ENCODE measurements around the gene EDIL3.
A peak's percentile ranks its signal among the peaks of the same experiment; 100 is the strongest.

The EDIL3 gene

GRCh38 chr5:84384604-84385575 is at the start of gene EDIL3:
TSS of gene EDIL3 (minus strand) at chr5:84384880. CDS start at chr5:84384374, 506 bp downstream.
- Histone ChIP-seq H3K4me3 (ENCODE audit: low read length) (peak within 1 kb of the TSS; percentile 87), H3K36me3 (ENCODE audit: control insufficient read depth, insufficient read depth, low read length, severe bottlenecking) (no peaks in the 10 kb centered on the region), H3K27me3 (replicated peaks; ENCODE audit: control insufficient read depth, insufficient read depth, low read length) (no peaks in the 10 kb centered on the region), H3K9ac (ENCODE audit: low read length) (peak within 1 kb of the TSS; percentile 75), H3K9me3 (ENCODE audit: control insufficient read depth, low read length) (no peaks in the 10 kb centered on the region), H3K4me1 (ENCODE audit: control insufficient read depth, insufficient read depth, low read length) (peaks cover 14% of the 10 kb centered on the region)
- peak; percentile 83 for DNase-seq (ENCODE audit: low read depth)

GRCh38 chr5:84433461-84433860 is 48.8 kb upstream of the EDIL3 start:
- H3K27me3 ChIP-seq (replicated peaks; ENCODE audit: control insufficient read depth, insufficient read depth, low read length) = no peaks in the 10 kb centered on the region
- no peaks in the 10 kb centered on the region for H3K9me3 ChIP-seq (ENCODE audit: control insufficient read depth, low read length)
- peak; percentile 39 for DNase-seq (ENCODE audit: low read depth)

GRCh38 chr5:84430863-84431663 is 46.4 kb upstream of the EDIL3 start:
- Histone ChIP-seq H3K27me3 (replicated peaks; ENCODE audit: control insufficient read depth, insufficient read depth, low read length) (no peaks in the 10 kb centered on the region), H3K4me1 (ENCODE audit: control insufficient read depth, insufficient read depth, low read length) (peaks cover 5% of the 10 kb centered on the region), H3K36me3 (ENCODE audit: control insufficient read depth, insufficient read depth, low read length, severe bottlenecking) (no peaks in the 10 kb centered on the region), H3K9me3 (ENCODE audit: control insufficient read depth, low read length) (no peaks in the 10 kb centered on the region), H3K9ac (ENCODE audit: low read length) (no peak overlapping the region), H3K4me3 (ENCODE audit: low read length) (no peak overlapping the region)
- DNase-seq (ENCODE audit: low read depth) = no peak

More at GRCh38 chr5:84433461-84433860, 48.8 kb upstream of the EDIL3 start:
- Histone ChIP-seq H3K4me3 (ENCODE audit: low read length) (no peak overlapping the region), H3K4me1 (ENCODE audit: control insufficient read depth, insufficient read depth, low read length) (peaks cover 18% of the 10 kb centered on the region), H3K36me3 (ENCODE audit: control insufficient read depth, insufficient read depth, low read length, severe bottlenecking) (no peaks in the 10 kb centered on the region), H3K9ac (ENCODE audit: low read length) (no peak overlapping the region)

- H3K4me3 ChIP-seq (ENCODE audit: low read length) = no peak overlapping the region
- DNase-seq (ENCODE audit: low read depth) = no peak
Measured at GRCh38 chr5:84430079-84430478, 45.4 kb upstream of the EDIL3 start.

GRCh38 chr5:84425365-84425881 is 40.7 kb upstream of the EDIL3 start:
- no peak for DNase-seq (ENCODE audit: low read depth)

More at GRCh38 chr5:84430079-84430478, 45.4 kb upstream of the EDIL3 start:
- no peaks in the 10 kb centered on the region for H3K9me3 ChIP-seq (ENCODE audit: control insufficient read depth, low read length)
- H3K36me3 ChIP-seq (ENCODE audit: control insufficient read depth, insufficient read depth, low read length, severe bottlenecking) = no peaks in the 10 kb centered on the region
- H3K4me1 ChIP-seq (ENCODE audit: control insufficient read depth, insufficient read depth, low read length) = peaks cover 5% of the 10 kb centered on the region
- H3K27me3 ChIP-seq (replicated peaks; ENCODE audit: control insufficient read depth, insufficient read depth, low read length) = no peaks in the 10 kb centered on the region
- no peak overlapping the region for H3K9ac ChIP-seq (ENCODE audit: low read length)

GRCh38 chr5:84419742-84420141 is 35.1 kb upstream of the EDIL3 start:
- no peaks in the 10 kb centered on the region for H3K36me3 ChIP-seq (ENCODE audit: control insufficient read depth, insufficient read depth, low read length, severe bottlenecking)
- H3K27me3 ChIP-seq (replicated peaks; ENCODE audit: control insufficient read depth, insufficient read depth, low read length) = no peaks in the 10 kb centered on the region
- DNase-seq (ENCODE audit: low read depth) = no peak

More at GRCh38 chr5:84425365-84425881, 40.7 kb upstream of the EDIL3 start:
- no peaks in the 10 kb centered on the region for H3K9me3 ChIP-seq (ENCODE audit: control insufficient read depth, low read length)
- no peaks in the 10 kb centered on the region for H3K36me3 ChIP-seq (ENCODE audit: control insufficient read depth, insufficient read depth, low read length, severe bottlenecking)
- H3K9ac ChIP-seq (ENCODE audit: low read length) = no peak overlapping the region
- no peaks in the 10 kb centered on the region for H3K27me3 ChIP-seq (replicated peaks; ENCODE audit: control insufficient read depth, insufficient read depth, low read length)
- H3K4me3 ChIP-seq (ENCODE audit: low read length) = no peak overlapping the region
- H3K4me1 ChIP-seq (ENCODE audit: control insufficient read depth, insufficient read depth, low read length) = no peaks in the 10 kb centered on the region

GRCh38 chr5:84411832-84412605 is 27.3 kb upstream of the EDIL3 start:
- H3K36me3 ChIP-seq (ENCODE audit: control insufficient read depth, insufficient read depth, low read length, severe bottlenecking) = no peaks in the 10 kb centered on the region
- no peaks in the 10 kb centered on the region for H3K9me3 ChIP-seq (ENCODE audit: control insufficient read depth, low read length)
- DNase-seq (ENCODE audit: low read depth) = no peak
- no peak overlapping the region for H3K4me3 ChIP-seq (ENCODE audit: low read length)
- no peaks in the 10 kb centered on the region for H3K4me1 ChIP-seq (ENCODE audit: control insufficient read depth, insufficient read depth, low read length)
- no peaks in the 10 kb centered on the region for H3K27me3 ChIP-seq (replicated peaks; ENCODE audit: control insufficient read depth, insufficient read depth, low read length)
- H3K9ac ChIP-seq (ENCODE audit: low read length) = no peak overlapping the region

More at GRCh38 chr5:84419742-84420141, 35.1 kb upstream of the EDIL3 start:
- no peak overlapping the region for H3K9ac ChIP-seq (ENCODE audit: low read length)
- H3K9me3 ChIP-seq (ENCODE audit: control insufficient read depth, low read length) = no peaks in the 10 kb centered on the region
- no peaks in the 10 kb centered on the region for H3K4me1 ChIP-seq (ENCODE audit: control insufficient read depth, insufficient read depth, low read length)
- H3K4me3 ChIP-seq (ENCODE audit: low read length) = no peak overlapping the region

GRCh38 chr5:84406111-84406510 is 21.4 kb upstream of the EDIL3 start:
- Histone ChIP-seq H3K27me3 (replicated peaks; ENCODE audit: control insufficient read depth, insufficient read depth, low read length) (no peaks in the 10 kb centered on the region), H3K36me3 (ENCODE audit: control insufficient read depth, insufficient read depth, low read length, severe bottlenecking) (no peaks in the 10 kb centered on the region), H3K9ac (ENCODE audit: low read length) (no peak overlapping the region), H3K4me1 (ENCODE audit: control insufficient read depth, insufficient read depth, low read length) (peaks cover 7% of the 10 kb centered on the region), H3K9me3 (ENCODE audit: control insufficient read depth, low read length) (no peaks in the 10 kb centered on the region), H3K4me3 (ENCODE audit: low read length) (no peak overlapping the region)
- no peak for DNase-seq (ENCODE audit: low read depth)

GRCh38 chr5:84403773-84404172 is 19.1 kb upstream of the EDIL3 start:
- Histone ChIP-seq H3K4me1 (ENCODE audit: control insufficient read depth, insufficient read depth, low read length) (peaks cover 7% of the 10 kb centered on the region), H3K27me3 (replicated peaks; ENCODE audit: control insufficient read depth, insufficient read depth, low read length) (no peaks in the 10 kb centered on the region), H3K36me3 (ENCODE audit: control insufficient read depth, insufficient read depth, low read length, severe bottlenecking) (no peaks in the 10 kb centered on the region), H3K9ac (ENCODE audit: low read length) (no peak overlapping the region), H3K4me3 (ENCODE audit: low read length) (no peak overlapping the region), H3K9me3 (ENCODE audit: control insufficient read depth, low read length) (no peaks in the 10 kb centered on the region)
- peak; percentile 70 for DNase-seq (ENCODE audit: low read depth)

GRCh38 chr5:84397385-84397784 is 12.7 kb upstream of the EDIL3 start:
- Histone ChIP-seq H3K27me3 (replicated peaks; ENCODE audit: control insufficient read depth, insufficient read depth, low read length) (no peaks in the 10 kb centered on the region), H3K36me3 (ENCODE audit: control insufficient read depth, insufficient read depth, low read length, severe bottlenecking) (no peaks in the 10 kb centered on the region), H3K9ac (ENCODE audit: low read length) (no peak overlapping the region), H3K9me3 (ENCODE audit: control insufficient read depth, low read length) (no peaks in the 10 kb centered on the region), H3K4me1 (ENCODE audit: control insufficient read depth, insufficient read depth, low read length) (peaks cover 13% of the 10 kb centered on the region), H3K4me3 (ENCODE audit: low read length) (no peak overlapping the region)
- no peak for DNase-seq (ENCODE audit: low read depth)

Measured in adipocyte (in vitro differentiated cells).